ENCODE results near the gene REEP3. TPM values are rescaled to one million over a fixed set of nuclear protein-coding genes. Genes with fewer than 3 reads are reported as not detected.

Gene REEP3
- polyA plus RNA-seq, 4 donors = 9.8 to 46.3 (median 21.4) TPM

GRCh38 chr10:63585041-63585440 is 63.8 kb downstream of the REEP3 start:
- Histone ChIP-seq H3K27ac (ENCODE audit: low read depth in 1 of 3, low read length in 2 of 3) (no peak overlapping the region), H3K9me3 (ENCODE audit: control insufficient read depth in 2 of 2, insufficient read depth in 1 of 2, low read depth in 1 of 2, low read length in 1 of 2) (no peaks in the 10 kb centered on the region), H3K27me3 (ENCODE audit: control insufficient read depth in 3 of 3, insufficient read depth in 3 of 3, low read length in 3 of 3) (no peaks in the 10 kb centered on the region), H3K4me1 (ENCODE audit: control insufficient read depth in 3 of 3, insufficient read depth in 2 of 3, low read depth in 1 of 3, low read length in 2 of 3) (peaks cover 0 to 12% (median 4%) of the 10 kb centered on the region in 3 donors), H3K36me3 (ENCODE audit: control insufficient read depth in 3 of 3, insufficient read depth in 2 of 3, low read depth in 1 of 3, low read length in 3 of 3) (peaks cover 0 to 7% (median 0%) of the 10 kb centered on the region in 3 donors), H3K4me3 (ENCODE audit: low read depth in 1 of 3, low read length in 3 of 3) (no peak overlapping the region)
- 9 to 46% (median 29%) methylated on average over 1 of the region's 1 CpG for WGBS, 3 donors
- FAIRE-seq = no peak
- DNase-seq = peak in 1 of 2 donors; percentile 13

GRCh38 chr10:63586043-63586442 is 64.8 kb downstream of the REEP3 start:
- WGBS, 3 donors = 84 to 96% (median 94%) methylated on average over 2 of the region's 2 CpGs
- H3K4me1 ChIP-seq (ENCODE audit: control insufficient read depth in 3 of 3, insufficient read depth in 2 of 3, low read depth in 1 of 3, low read length in 2 of 3) = peaks cover 0 to 12% (median 4%) of the 10 kb centered on the region in 3 donors
- no peaks in the 10 kb centered on the region for H3K27me3 ChIP-seq (ENCODE audit: control insufficient read depth in 3 of 3, insufficient read depth in 3 of 3, low read length in 3 of 3)
- DNase-seq (no peak), FAIRE-seq (no peak)
- H3K27ac ChIP-seq (ENCODE audit: low read depth in 1 of 3, low read length in 2 of 3) = no peak overlapping the region
- H3K9me3 ChIP-seq (ENCODE audit: control insufficient read depth in 2 of 2, insufficient read depth in 1 of 2, low read depth in 1 of 2, low read length in 1 of 2) = no peaks in the 10 kb centered on the region
- peaks cover 0 to 2% (median 0%) of the 10 kb centered on the region in 3 donors for H3K36me3 ChIP-seq (ENCODE audit: control insufficient read depth in 3 of 3, insufficient read depth in 2 of 3, low read depth in 1 of 3, low read length in 3 of 3)
- H3K4me3 ChIP-seq (ENCODE audit: low read depth in 1 of 3, low read length in 3 of 3) = no peak overlapping the region

- no peak overlapping the region for H3K4me3 ChIP-seq (ENCODE audit: low read depth in 1 of 3, low read length in 3 of 3)
- H3K9me3 ChIP-seq (ENCODE audit: control insufficient read depth in 2 of 2, insufficient read depth in 1 of 2, low read depth in 1 of 2, low read length in 1 of 2) = no peaks in the 10 kb centered on the region
- FAIRE-seq (no peak), DNase-seq (no peak)
- H3K4me1 ChIP-seq (ENCODE audit: control insufficient read depth in 3 of 3, insufficient read depth in 2 of 3, low read depth in 1 of 3, low read length in 2 of 3) = peaks cover 0 to 9% (median 4%) of the 10 kb centered on the region in 3 donors
- no peaks in the 10 kb centered on the region for H3K27me3 ChIP-seq (ENCODE audit: control insufficient read depth in 3 of 3, insufficient read depth in 3 of 3, low read length in 3 of 3)
- WGBS, 3 donors = 95 to 98% (median 96%) methylated on average over 4 of the region's 4 CpGs
- peaks cover 0 to 2% (median 0%) of the 10 kb centered on the region in 3 donors for H3K36me3 ChIP-seq (ENCODE audit: control insufficient read depth in 3 of 3, insufficient read depth in 2 of 3, low read depth in 1 of 3, low read length in 3 of 3)
- H3K27ac ChIP-seq (ENCODE audit: low read depth in 1 of 3, low read length in 2 of 3) = no peak overlapping the region
These were observed 66.0 kb downstream of the REEP3 start for GRCh38 chr10:63587191-63587590.

- DNase-seq (peak; percentile 57 to 80), FAIRE-seq (no peak)
- Histone ChIP-seq H3K4me1 (ENCODE audit: control insufficient read depth in 3 of 3, insufficient read depth in 2 of 3, low read depth in 1 of 3, low read length in 2 of 3) (peaks cover 0 to 9% (median 4%) of the 10 kb centered on the region in 3 donors), H3K4me3 (ENCODE audit: low read depth in 1 of 3, low read length in 3 of 3) (no peak overlapping the region), H3K27me3 (ENCODE audit: control insufficient read depth in 3 of 3, insufficient read depth in 3 of 3, low read length in 3 of 3) (no peaks in the 10 kb centered on the region), H3K27ac (ENCODE audit: low read depth in 1 of 3, low read length in 2 of 3) (peak overlapping the region in 2 of 3 donors; percentile 15 to 17), H3K36me3 (ENCODE audit: control insufficient read depth in 3 of 3, insufficient read depth in 2 of 3, low read depth in 1 of 3, low read length in 3 of 3) (peaks cover 0 to 6% (median 0%) of the 10 kb centered on the region in 3 donors), H3K9me3 (ENCODE audit: control insufficient read depth in 2 of 2, insufficient read depth in 1 of 2, low read depth in 1 of 2, low read length in 1 of 2) (no peaks in the 10 kb centered on the region)
- WGBS, 3 donors = 13 to 59% (median 34%) methylated on average over 4 of the region's 4 CpGs
These were observed 67.4 kb downstream of the REEP3 start for GRCh38 chr10:63588436-63589167.

GRCh38 chr10:63591600-63592379 is 70.6 kb downstream of the REEP3 start:
- Histone ChIP-seq H3K36me3 (ENCODE audit: control insufficient read depth in 3 of 3, insufficient read depth in 2 of 3, low read depth in 1 of 3, low read length in 3 of 3) (peaks cover 0 to 17% (median 5%) of the 10 kb centered on the region in 3 donors), H3K27me3 (ENCODE audit: control insufficient read depth in 3 of 3, insufficient read depth in 3 of 3, low read length in 3 of 3) (no peaks in the 10 kb centered on the region), H3K4me3 (ENCODE audit: low read depth in 1 of 3, low read length in 3 of 3) (no peak overlapping the region), H3K4me1 (ENCODE audit: control insufficient read depth in 3 of 3, insufficient read depth in 2 of 3, low read depth in 1 of 3, low read length in 2 of 3) (peaks cover 0 to 4% (median 4%) of the 10 kb centered on the region in 3 donors), H3K9me3 (ENCODE audit: control insufficient read depth in 2 of 2, insufficient read depth in 1 of 2, low read depth in 1 of 2, low read length in 1 of 2) (no peaks in the 10 kb centered on the region), H3K27ac (ENCODE audit: low read depth in 1 of 3, low read length in 2 of 3) (no peak overlapping the region)
- WGBS, 3 donors = 88 to 92% (median 92%) methylated on average over 4 of the region's 4 CpGs
- FAIRE-seq = no peak
- no peak for DNase-seq

- peaks cover 0 to 2% (median 0%) of the 10 kb centered on the region in 3 donors for H3K4me1 ChIP-seq (ENCODE audit: control insufficient read depth in 3 of 3, insufficient read depth in 2 of 3, low read depth in 1 of 3, low read length in 2 of 3)
- FAIRE-seq (no peak), DNase-seq (no peak)
- H3K27ac ChIP-seq (ENCODE audit: low read depth in 1 of 3, low read length in 2 of 3) = no peak overlapping the region
- no peaks in the 10 kb centered on the region for H3K27me3 ChIP-seq (ENCODE audit: control insufficient read depth in 3 of 3, insufficient read depth in 3 of 3, low read length in 3 of 3)
- H3K9me3 ChIP-seq (ENCODE audit: control insufficient read depth in 2 of 2, insufficient read depth in 1 of 2, low read depth in 1 of 2, low read length in 1 of 2) = no peaks in the 10 kb centered on the region
- H3K4me3 ChIP-seq (ENCODE audit: low read depth in 1 of 3, low read length in 3 of 3) = no peak overlapping the region
- peaks cover 0 to 22% (median 10%) of the 10 kb centered on the region in 3 donors for H3K36me3 ChIP-seq (ENCODE audit: control insufficient read depth in 3 of 3, insufficient read depth in 2 of 3, low read depth in 1 of 3, low read length in 3 of 3)
- 67 to 76% (median 72%) methylated on average over 4 of the region's 4 CpGs for WGBS, 3 donors
These were observed 72.4 kb downstream of the REEP3 start for GRCh38 chr10:63593576-63593975.

- DNase-seq (no peak), FAIRE-seq (no peak)
- 54 to 89% (median 81%) methylated on average over 3 of the region's 3 CpGs for WGBS, 3 donors
- no peak overlapping the region for H3K27ac ChIP-seq (ENCODE audit: low read depth in 1 of 3, low read length in 2 of 3)
- H3K4me1 ChIP-seq (ENCODE audit: control insufficient read depth in 3 of 3, insufficient read depth in 2 of 3, low read depth in 1 of 3, low read length in 2 of 3) = no peaks in the 10 kb centered on the region
- no peaks in the 10 kb centered on the region for H3K27me3 ChIP-seq (ENCODE audit: control insufficient read depth in 3 of 3, insufficient read depth in 3 of 3, low read length in 3 of 3)
- no peak overlapping the region for H3K4me3 ChIP-seq (ENCODE audit: low read depth in 1 of 3, low read length in 3 of 3)
- H3K36me3 ChIP-seq (ENCODE audit: control insufficient read depth in 3 of 3, insufficient read depth in 2 of 3, low read depth in 1 of 3, low read length in 3 of 3) = peaks cover 0 to 22% (median 12%) of the 10 kb centered on the region in 3 donors
- no peaks in the 10 kb centered on the region for H3K9me3 ChIP-seq (ENCODE audit: control insufficient read depth in 2 of 2, insufficient read depth in 1 of 2, low read depth in 1 of 2, low read length in 1 of 2)
These were observed 73.9 kb downstream of the REEP3 start for GRCh38 chr10:63595072-63595471.

GRCh38 chr10:63596924-63597323 is 75.7 kb downstream of the REEP3 start:
- Histone ChIP-seq H3K9me3 (ENCODE audit: control insufficient read depth in 2 of 2, insufficient read depth in 1 of 2, low read depth in 1 of 2, low read length in 1 of 2) (no peaks in the 10 kb centered on the region), H3K4me1 (ENCODE audit: control insufficient read depth in 3 of 3, insufficient read depth in 2 of 3, low read depth in 1 of 3, low read length in 2 of 3) (no peaks in the 10 kb centered on the region), H3K4me3 (ENCODE audit: low read depth in 1 of 3, low read length in 3 of 3) (no peak overlapping the region), H3K27me3 (ENCODE audit: control insufficient read depth in 3 of 3, insufficient read depth in 3 of 3, low read length in 3 of 3) (no peaks in the 10 kb centered on the region), H3K36me3 (ENCODE audit: control insufficient read depth in 3 of 3, insufficient read depth in 2 of 3, low read depth in 1 of 3, low read length in 3 of 3) (peaks cover 2 to 33% (median 14%) of the 10 kb centered on the region in 3 donors), H3K27ac (ENCODE audit: low read depth in 1 of 3, low read length in 2 of 3) (no peak overlapping the region)
- FAIRE-seq (no peak), DNase-seq (no peak)
- 73 to 86% (median 73%) methylated on average over 4 of the region's 4 CpGs for whole genome bisulfite sequencing, 3 donors

All from small intestine (tissue), 7 donors.